NCI-H345 (cell line): ENCODE data around the gene SYT6.

ENCODE experiments used
- DNase-seq: peaks from one replicate; lab custom pipeline; 2025; lab: John Stamatoyannopoulos, UW

Gene SYT6

GRCh38 chr1:114093624-114094362, 59.9 kb downstream of the SYT6 start:
- no peak for DNase-seq

GRCh38 chr1:114092186-114093062, 61.2 kb downstream of the SYT6 start:
- no peak for DNase-seq

- no peak for DNase-seq
These were observed 62.0 kb downstream of the SYT6 start for GRCh38 chr1:114091711-114092110.

- no peak for DNase-seq
These were observed 62.7 kb downstream of the SYT6 start for GRCh38 chr1:114090738-114091505.

- DNase-seq = no peak
These were observed 64.0 kb downstream of the SYT6 start for GRCh38 chr1:114089502-114090138.

- DNase-seq = no peak
These were observed 65.0 kb downstream of the SYT6 start for GRCh38 chr1:114088392-114089299.

- DNase-seq = no peak
These were observed 66.2 kb downstream of the SYT6 start for GRCh38 chr1:114087495-114087894.

- DNase-seq = no peak
These were observed 66.9 kb downstream of the SYT6 start for GRCh38 chr1:114086601-114087368.

GRCh38 chr1:114082867-114083585, 70.6 kb downstream of the SYT6 start:
- no peak for DNase-seq

GRCh38 chr1:114082304-114082630, 71.4 kb downstream of the SYT6 start:
- DNase-seq = no peak

GRCh38 chr1:114081437-114082303, 72.0 kb downstream of the SYT6 start:
- DNase-seq = no peak

- no peak for DNase-seq
These were observed 72.9 kb downstream of the SYT6 start for GRCh38 chr1:114080511-114081436.

- DNase-seq = no peak
These were observed 74.0 kb downstream of the SYT6 start for GRCh38 chr1:114079596-114080190.

GRCh38 chr1:114078116-114078515, 75.6 kb downstream of the SYT6 start:
- no peak for DNase-seq

GRCh38 chr1:114077188-114077587, 76.5 kb downstream of the SYT6 start:
- no peak for DNase-seq

GRCh38 chr1:114076308-114076707, 77.4 kb downstream of the SYT6 start:
- no peak for DNase-seq
